GM18499 (cell line): ENCODE measurements around the gene SORBS1.
A peak's percentile ranks its signal among the peaks of the same experiment; 100 is the strongest.

Source experiments
- ATAC-seq: cut with Tn5 transposase; IDR thresholded peaks from one replicate; pipeline ENCODE4 v1.9.1; 2021; ENCODE audit warnings: moderate number of reproducible peaks; ENCODE audit not compliant: insufficient read depth, unreplicated experiment

The SORBS1 gene

GRCh38 chr10:95445223-95445836, 115.8 kb downstream of the SORBS1 start:
- no peak for ATAC-seq

- no peak for ATAC-seq
Measured at GRCh38 chr10:95444792-95445191, 116.4 kb downstream of the SORBS1 start.

GRCh38 chr10:95443636-95444035, 117.5 kb downstream of the SORBS1 start:
- ATAC-seq = no peak

- ATAC-seq = no peak
Measured at GRCh38 chr10:95442341-95442740, 118.8 kb downstream of the SORBS1 start.

GRCh38 chr10:95441547-95441923, 119.6 kb downstream of the SORBS1 start:
- no peak for ATAC-seq

GRCh38 chr10:95440756-95441546, 120.2 kb downstream of the SORBS1 start:
- ATAC-seq = peak; percentile 56

GRCh38 chr10:95440038-95440725, 121.0 kb downstream of the SORBS1 start:
- ATAC-seq = no peak

GRCh38 chr10:95438781-95439180, 122.4 kb downstream of the SORBS1 start:
- no peak for ATAC-seq

GRCh38 chr10:95437669-95438068, 123.5 kb downstream of the SORBS1 start:
- ATAC-seq = no peak

GRCh38 chr10:95435548-95436279, 125.5 kb downstream of the SORBS1 start:
- no peak for ATAC-seq

- no peak for ATAC-seq
Measured at GRCh38 chr10:95434583-95434982, 126.6 kb downstream of the SORBS1 start.

GRCh38 chr10:95431900-95432342, 129.2 kb downstream of the SORBS1 start:
- peak; percentile 63 for ATAC-seq

GRCh38 chr10:95430231-95430951, 130.8 kb downstream of the SORBS1 start:
- ATAC-seq = peak; percentile 51

GRCh38 chr10:95429639-95430038, 131.5 kb downstream of the SORBS1 start:
- ATAC-seq = no peak

- no peak for ATAC-seq
Measured at GRCh38 chr10:95428701-95429100, 132.5 kb downstream of the SORBS1 start.

GRCh38 chr10:95426482-95426881, 134.7 kb downstream of the SORBS1 start:
- no peak for ATAC-seq

GRCh38 chr10:95425592-95426465, 135.3 kb downstream of the SORBS1 start:
- no peak for ATAC-seq

GRCh38 chr10:95423164-95424005, 137.8 kb downstream of the SORBS1 start:
- ATAC-seq = no peak
